Prostate gland (tissue), 2 donors: ENCODE results near the gene PRSS1.

ENCODE experiments used
- CTCF ChIP-seq, 4 experiments: fragments of 200-600 bp in 2 of 4; fragments of 450-650 bp in 2 of 4; sonication (generic) in 2 of 4; IDR thresholded peaks; 1 replicate in 3 of 4; 2 replicates in 1 of 4; pipeline ENCODE4 v1.5.1; 2016 to 2019; ENCODE audit warnings: antibody characterized with exemption in 4 of 4, mild to moderate bottlenecking in 2 of 4, moderate library complexity in 2 of 4
- POLR2A ChIP-seq: fragments of 450-650 bp; IDR thresholded peaks from one replicate; pipeline ENCODE4 v1.6.1; 2016; ENCODE audit warnings: antibody characterized with exemption, mild to moderate bottlenecking
- POLR2AphosphoS5 ChIP-seq: sonication (generic); formaldehyde crosslinking; IDR thresholded peaks from one replicate; pipeline ENCODE4 v1.6.1; 2017; ENCODE audit warnings: antibody characterized with exemption

- TF ChIP-seq CTCF (IDR thresholded peaks at IDR 0.05) (no peak), POLR2A (no peak), POLR2AphosphoS5 (no peak)
Measured at GRCh38 chr7:142740786-142741185, 8.5 kb upstream of the PRSS1 start.
